Retinal pigment epithelial cell (primary cell): ENCODE measurements around the gene SREBF1.

Experiments
- DNase-seq: peaks from one replicate; pipeline ENCODE4 v3.0.0-alpha.2; 2010; ENCODE audit warnings: low read depth
- H3K4me3 ChIP-seq: 2 replicates; pipeline ENCODE4 v1.5.1; 2011; ENCODE audit warnings: mild to moderate bottlenecking, low read length, control low read depth, moderate library complexity
- CTCF ChIP-seq: conservative IDR thresholded peaks from 2 replicates; pipeline ENCODE4 v1.5.1; 2011; ENCODE audit warnings: low read depth, low read length, control low read depth, inconsistent platforms

Gene SREBF1

GRCh38 chr17:17792551-17793377 lies 44.0 kb downstream of the SREBF1 start:
- peak; percentile 7 for TF ChIP-seq CTCF
- DNase-seq, result peak; percentile 86
- H3K4me3 ChIP-seq, result no peak overlapping the region

GRCh38 chr17:17792037-17792550 lies 44.7 kb downstream of the SREBF1 start:
- no peak for DNase-seq
- no peak for TF ChIP-seq CTCF
- H3K4me3 ChIP-seq, result no peak overlapping the region

GRCh38 chr17:17790637-17791464 lies 45.9 kb downstream of the SREBF1 start:
- no peak for DNase-seq
- TF ChIP-seq CTCF, result no peak
- H3K4me3 ChIP-seq, result no peak overlapping the region

GRCh38 chr17:17789828-17790636 lies 46.8 kb downstream of the SREBF1 start:
- H3K4me3 ChIP-seq, result no peak overlapping the region
- DNase-seq, result no peak

GRCh38 chr17:17789410-17789809 lies 47.4 kb downstream of the SREBF1 start:
- no peak overlapping the region for H3K4me3 ChIP-seq
- TF ChIP-seq CTCF, result no peak
- no peak for DNase-seq

More at GRCh38 chr17:17789828-17790636, 46.8 kb downstream of the SREBF1 start:
- TF ChIP-seq CTCF, result no peak

GRCh38 chr17:17788967-17789366 lies 47.8 kb downstream of the SREBF1 start:
- H3K4me3 ChIP-seq, result no peak overlapping the region
- TF ChIP-seq CTCF, result no peak

More at GRCh38 chr17:17788967-17789366, 47.8 kb downstream of the SREBF1 start:
- DNase-seq, result no peak
